Type B pancreatic cell (in vitro differentiated cells): Measurements from ENCODE around the gene ARHGAP42. TPM values are rescaled to one million over a fixed set of nuclear protein-coding genes. Genes with fewer than 3 reads are reported as not detected.

Experiments
- DNase-seq: peaks from one replicate; pipeline ENCODE4 v3.0.0; 2021; ENCODE audit warnings: mixed read lengths; ENCODE audit not compliant: unreplicated experiment; ENCODE audit errors: extremely low spot score
- H3K27ac Mint-ChIP-seq: 2 replicates; pipeline ENCODE4 v1.8.0; 2021; ENCODE audit warnings: mild to moderate bottlenecking, mixed read lengths
- H3K27me3 Mint-ChIP-seq: 2 replicates; pipeline ENCODE4 v1.8.0; 2021; ENCODE audit warnings: mixed read lengths
- H3K36me3 Mint-ChIP-seq: 2 replicates; pipeline ENCODE4 v1.8.0; 2021; ENCODE audit warnings: mixed read lengths
- H3K4me1 Mint-ChIP-seq: one replicate; pipeline ENCODE4 v1.8.0; 2021; ENCODE audit warnings: mixed read lengths; ENCODE audit not compliant: unreplicated experiment
- H3K4me3 Mint-ChIP-seq: 2 replicates; pipeline ENCODE4 v1.8.0; 2021; ENCODE audit warnings: mild to moderate bottlenecking, mixed read lengths
- H3K9me3 Mint-ChIP-seq: 2 replicates; pipeline ENCODE4 v1.8.0; 2021; ENCODE audit warnings: mixed read lengths
- CTCF ChIP-seq: fragments of 200-600 bp; sonication (generic); conservative IDR thresholded peaks from 2 replicates; pipeline ENCODE4 v1.5.0; 2021; ENCODE audit warnings: antibody characterized with exemption, mild to moderate bottlenecking
- total RNA-seq: library from RNA; stranded (reverse); gene quantifications from 2 replicates; pipeline ENCODE4 v1.2.1, GENCODE V29; 2021; ENCODE audit warnings: low replicate concordance

ARHGAP42 gene
- total RNA-seq, 1 donor from 2014 or later, result 22.6 TPM

DNA sequence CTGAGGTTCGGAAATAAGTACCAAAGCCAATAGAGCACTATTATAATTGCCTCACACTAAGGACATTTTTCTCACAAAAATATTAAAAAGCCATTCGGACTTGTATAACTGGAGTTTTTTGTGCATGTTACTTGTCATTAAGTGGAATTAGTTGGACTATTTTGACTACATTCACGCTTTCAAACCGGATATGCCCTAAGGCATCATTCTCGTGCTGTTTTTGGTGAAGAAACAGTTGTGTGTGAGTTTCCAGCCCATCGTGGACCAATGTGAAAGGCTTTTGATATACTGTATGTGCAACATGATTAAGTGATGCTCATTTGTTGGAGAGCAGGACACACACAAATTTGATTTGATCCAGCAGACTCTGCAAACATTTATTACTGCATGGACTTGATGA, 249.7 kb downstream of the ARHGAP42 start:
- TF ChIP-seq CTCF, result no peak
- Mint-ChIP-seq H3K27me3 (no peaks in the 10 kb centered on the region), H3K27ac (no peak overlapping the region), H3K36me3 (peaks cover 10% of the 10 kb centered on the region), H3K4me1 (no peaks in the 10 kb centered on the region), H3K9me3 (no peaks in the 10 kb centered on the region), H3K4me3 (no peak overlapping the region)
- no peak for DNase-seq

GRCh38 chr11:100939571-100939970, 252.5 kb downstream of the ARHGAP42 start:
- no peak for TF ChIP-seq CTCF

GRCh38 chr11:100940111-100940510, 253.0 kb downstream of the ARHGAP42 start:
- Mint-ChIP-seq H3K9me3 (no peaks in the 10 kb centered on the region), H3K4me1 (no peaks in the 10 kb centered on the region), H3K27me3 (no peaks in the 10 kb centered on the region), H3K36me3 (peaks cover 13% of the 10 kb centered on the region), H3K4me3 (no peak overlapping the region), H3K27ac (no peak overlapping the region)
- TF ChIP-seq CTCF, result no peak
- DNase-seq, result no peak

More at GRCh38 chr11:100939571-100939970, 252.5 kb downstream of the ARHGAP42 start:
- no peak for DNase-seq
- Mint-ChIP-seq H3K4me3 (no peak overlapping the region), H3K27ac (no peak overlapping the region), H3K4me1 (no peaks in the 10 kb centered on the region), H3K9me3 (no peaks in the 10 kb centered on the region), H3K36me3 (peaks cover 13% of the 10 kb centered on the region), H3K27me3 (no peaks in the 10 kb centered on the region)

GRCh38 chr11:100941033-100941432, 253.9 kb downstream of the ARHGAP42 start:
- no peak for TF ChIP-seq CTCF
- no peak for DNase-seq
- Mint-ChIP-seq H3K4me1 (no peaks in the 10 kb centered on the region), H3K27ac (no peak overlapping the region), H3K9me3 (no peaks in the 10 kb centered on the region), H3K36me3 (peaks cover 18% of the 10 kb centered on the region), H3K4me3 (no peak overlapping the region), H3K27me3 (no peaks in the 10 kb centered on the region)

- no peak for DNase-seq
- H3K4me3 Mint-ChIP-seq, result no peak overlapping the region
- H3K27ac Mint-ChIP-seq, result no peak overlapping the region
- no peaks in the 10 kb centered on the region for H3K27me3 Mint-ChIP-seq
- no peak for TF ChIP-seq CTCF
- H3K36me3 Mint-ChIP-seq, result peaks cover 18% of the 10 kb centered on the region
- H3K9me3 Mint-ChIP-seq, result no peaks in the 10 kb centered on the region
- no peaks in the 10 kb centered on the region for H3K4me1 Mint-ChIP-seq
These were observed 254.9 kb downstream of the ARHGAP42 start for GRCh38 chr11:100942016-100942415.

- H3K27me3 Mint-ChIP-seq, result no peaks in the 10 kb centered on the region
- H3K36me3 Mint-ChIP-seq, result peaks cover 10% of the 10 kb centered on the region
- TF ChIP-seq CTCF, result no peak
- no peaks in the 10 kb centered on the region for H3K9me3 Mint-ChIP-seq
- no peak for DNase-seq
- no peak overlapping the region for H3K4me3 Mint-ChIP-seq
- H3K4me1 Mint-ChIP-seq, result no peaks in the 10 kb centered on the region
- no peak overlapping the region for H3K27ac Mint-ChIP-seq
These were observed 261.8 kb downstream of the ARHGAP42 start for GRCh38 chr11:100948936-100949335.
